ENCODE results near the gene EYA3.

EYA3 gene

GRCh38 chr1:28132171-28133167 lies 44.1 kb upstream of the EYA3 start:
- no peak for DNase-seq (ENCODE audit: low read depth)
- TF ChIP-seq CTCF (conservative IDR thresholded peaks at IDR 0.05; ENCODE audit: control insufficient read depth, insufficient read depth, low read depth, low read length) = no peak
- no peak overlapping the region for H3K4me3 ChIP-seq (ENCODE audit: control insufficient read depth, low read depth, low read length)

- no peak for TF ChIP-seq CTCF (conservative IDR thresholded peaks at IDR 0.05; ENCODE audit: control insufficient read depth, insufficient read depth, low read depth, low read length)
- no peak for DNase-seq (ENCODE audit: low read depth)
- H3K4me3 ChIP-seq (ENCODE audit: control insufficient read depth, low read depth, low read length) = no peak overlapping the region
Measured at GRCh38 chr1:28130901-28131300, 42.5 kb upstream of the EYA3 start.

- no peak for TF ChIP-seq CTCF (conservative IDR thresholded peaks at IDR 0.05; ENCODE audit: control insufficient read depth, insufficient read depth, low read depth, low read length)
- peak; percentile 89 for DNase-seq (ENCODE audit: low read depth)
- no peak overlapping the region for H3K4me3 ChIP-seq (ENCODE audit: control insufficient read depth, low read depth, low read length)
Measured at GRCh38 chr1:28129150-28129549, 40.7 kb upstream of the EYA3 start.

GRCh38 chr1:28127617-28128257 lies 39.3 kb upstream of the EYA3 start:
- no peak for DNase-seq (ENCODE audit: low read depth)
- no peak overlapping the region for H3K4me3 ChIP-seq (ENCODE audit: control insufficient read depth, low read depth, low read length)
- TF ChIP-seq CTCF (conservative IDR thresholded peaks at IDR 0.05; ENCODE audit: control insufficient read depth, insufficient read depth, low read depth, low read length) = no peak

GRCh38 chr1:28126783-28127490 lies 38.5 kb upstream of the EYA3 start:
- DNase-seq (ENCODE audit: low read depth) = no peak
- H3K4me3 ChIP-seq (ENCODE audit: control insufficient read depth, low read depth, low read length) = no peak overlapping the region
- no peak for TF ChIP-seq CTCF (conservative IDR thresholded peaks at IDR 0.05; ENCODE audit: control insufficient read depth, insufficient read depth, low read depth, low read length)

GRCh38 chr1:28126212-28126611 lies 37.8 kb upstream of the EYA3 start:
- H3K4me3 ChIP-seq (ENCODE audit: control insufficient read depth, low read depth, low read length) = no peak overlapping the region
- no peak for TF ChIP-seq CTCF (conservative IDR thresholded peaks at IDR 0.05; ENCODE audit: control insufficient read depth, insufficient read depth, low read depth, low read length)
- no peak for DNase-seq (ENCODE audit: low read depth)

Measured in fibroblast of mammary gland (primary cell).